H1 (cell line): ENCODE results near the gene SLC16A11. TPM values are rescaled to one million over a fixed set of nuclear protein-coding genes. Genes with fewer than 3 reads are reported as not detected.

Experiments
- CTCF ChIA-PET: fragments of 300-600 bp; sonication (Branson Sonifier 250); formaldehyde crosslinking; loops from one replicate; lab custom pipeline; 2021; ENCODE audit not compliant: partially characterized antibody; lab: Charles Lee
- POLR2A ChIA-PET: fragments of 300-600 bp; sonication (Branson Sonifier 250); formaldehyde crosslinking; loops from one replicate; lab custom pipeline; 2021; ENCODE audit warnings: inconsistent platforms; ENCODE audit not compliant: partially characterized antibody; lab: Charles Lee
- DNase-seq, 2 experiments: peaks; one replicate each; pipeline versions ENCODE4 v3.0.0 to v3.0.0-alpha.2; 2010 to 2022; ENCODE audit warnings: low spot score in 2 of 2, low read depth in 1 of 2, mixed read lengths in 1 of 2
- FAIRE-seq: peaks from 2 replicates; lab custom pipeline; 2011; peaks lifted over from hg19 to GRCh38; lab: Jason Lieb, UNC
- H2AFZ ChIP-seq: 2 replicates; pipeline ENCODE4 v1.8.1; 2012; ENCODE audit warnings: low read length, inconsistent platforms
- H2AK5ac ChIP-seq: 2 replicates; pipeline ENCODE4 v1.6.1; 2013; ENCODE audit warnings: low read depth, low read length
- H2BK120ac ChIP-seq: replicated peaks from 2 replicates; pipeline ENCODE3; 2013; ENCODE audit warnings: low read depth, low read length, inconsistent platforms
- H2BK12ac ChIP-seq: 2 replicates; pipeline ENCODE4 v1.6.1; 2013; ENCODE audit warnings: low read depth, low read length
- H2BK15ac ChIP-seq: 2 replicates; pipeline ENCODE4 v1.6.1; 2013; ENCODE audit warnings: low read length
- H2BK20ac ChIP-seq: 2 replicates; pipeline ENCODE4 v1.6.1; 2013; ENCODE audit warnings: low read length
- H2BK5ac ChIP-seq: 2 replicates; pipeline ENCODE4 v1.6.1; 2013; ENCODE audit warnings: low read depth, low read length
- H3K14ac ChIP-seq: 2 replicates; pipeline ENCODE4 v1.6.1; 2013; ENCODE audit warnings: inconsistent platforms; ENCODE audit not compliant: insufficient read length
- H3K18ac ChIP-seq: 2 replicates; pipeline ENCODE4 v1.6.1; 2013; ENCODE audit warnings: low read length; ENCODE audit errors: extremely low read depth
- H3K23ac ChIP-seq: 2 replicates; pipeline ENCODE4 v1.6.1; 2013; ENCODE audit warnings: inconsistent platforms; ENCODE audit not compliant: insufficient read length
- H3K23me2 ChIP-seq: 2 replicates; pipeline ENCODE4 v1.6.1; 2013; ENCODE audit warnings: low read depth, low read length
- H3K27ac ChIP-seq: 2 replicates; pipeline ENCODE4 v1.6.1; 2011; ENCODE audit warnings: low read depth, low read length, inconsistent platforms
- H3K27me3 ChIP-seq, 4 experiments: replicated peaks in 1 of 4; 1 replicate in 1 of 4; 2 replicates in 3 of 4; pipeline versions ENCODE4 v1.6.1 to v1.8.1; 2011 to 2013; ENCODE audit warnings: low read length in 3 of 4, mild to moderate bottlenecking in 3 of 4, inconsistent platforms in 2 of 4, mixed read lengths in 2 of 4, moderate library complexity in 1 of 4; ENCODE audit not compliant: control insufficient read depth in 3 of 4, insufficient read depth in 3 of 4; ENCODE audit errors: extremely low read depth in 1 of 4
- H3K36me3 ChIP-seq, 4 experiments: 2 replicates each; pipeline versions ENCODE4 v1.6.1 to v1.8.1; 2011 to 2013; ENCODE audit warnings: mild to moderate bottlenecking in 4 of 4, low read length in 3 of 4, moderate library complexity in 2 of 4, control low read depth in 1 of 4, inconsistent platforms in 1 of 4; ENCODE audit not compliant: insufficient read depth in 4 of 4, control insufficient read depth in 2 of 4
- H3K4ac ChIP-seq: replicated peaks from 2 replicates; pipeline ENCODE3; 2013; ENCODE audit warnings: low read length, low read depth, mixed read lengths, inconsistent platforms; ENCODE audit not compliant: insufficient read length
- H3K4me1 ChIP-seq, 4 experiments: replicated peaks in 1 of 4; 1 replicate in 1 of 4; 2 replicates in 3 of 4; pipeline versions ENCODE4 v1.6.1 to v1.8.1; 2011 to 2013; ENCODE audit warnings: low read length in 3 of 4, inconsistent platforms in 2 of 4, mixed read lengths in 1 of 4; ENCODE audit not compliant: insufficient read depth in 4 of 4, control insufficient read depth in 3 of 4
- H3K4me2 ChIP-seq, 2 experiments: 2 replicates each; pipeline versions ENCODE4 v1.6.1 to v1.8.1; 2011 to 2013; ENCODE audit warnings: low read depth in 2 of 2, low read length in 2 of 2, control low read depth in 1 of 2, inconsistent platforms in 1 of 2, mild to moderate bottlenecking in 1 of 2; ENCODE audit not compliant: insufficient read depth in 1 of 2
- H3K4me3 ChIP-seq, 4 experiments: fragments of 200-600, 300-600 bp in 1 of 4; sonication (generic), shearing (Covaris generic), sonication (Bioruptor Twin) in 1 of 4; 2 replicates each; pipeline versions ENCODE4 v1.5.1 to v1.8.1; 2011 to 2016; ENCODE audit warnings: low read length in 4 of 4, low read depth in 3 of 4, control low read depth in 2 of 4, inconsistent platforms in 2 of 4, mild to moderate bottlenecking in 2 of 4, mixed read lengths in 1 of 4, moderate library complexity in 1 of 4; ENCODE audit not compliant: insufficient read depth in 2 of 4; ENCODE audit errors: extremely low read depth in 1 of 4
- H3K56ac ChIP-seq: replicated peaks from 2 replicates; pipeline ENCODE3; 2013; ENCODE audit warnings: low read depth, mild to moderate bottlenecking, mixed read lengths, low read length, inconsistent platforms; ENCODE audit not compliant: insufficient read length
- H3K79me1 ChIP-seq: 2 replicates; pipeline ENCODE4 v1.6.1; 2013; ENCODE audit warnings: low read depth, low read length, control low read depth
- H3K79me2 ChIP-seq, 2 experiments: 2 replicates each; pipeline versions ENCODE4 v1.6.1 to v1.8.1; 2012 to 2013; ENCODE audit warnings: low read length in 2 of 2, mild to moderate bottlenecking in 2 of 2, inconsistent platforms in 1 of 2; ENCODE audit not compliant: insufficient read depth in 2 of 2, control insufficient read depth in 1 of 2
- H3K9ac ChIP-seq, 4 experiments: replicated peaks in 1 of 4; 1 replicate in 1 of 4; 2 replicates in 3 of 4; pipeline versions ENCODE4 v1.6.1 to v1.8.1; 2011 to 2013; ENCODE audit warnings: low read depth in 3 of 4, low read length in 3 of 4, control low read depth in 2 of 4, mild to moderate bottlenecking in 2 of 4, moderate library complexity in 2 of 4, inconsistent platforms in 1 of 4; ENCODE audit errors: extremely low read depth in 1 of 4
- H3K9me3 ChIP-seq, 2 experiments: 2 replicates each; pipeline versions ENCODE4 v1.6.1 to v1.8.1; 2012 to 2013; ENCODE audit warnings: mild to moderate bottlenecking in 2 of 2, moderate library complexity in 2 of 2, control low read depth in 1 of 2, inconsistent platforms in 1 of 2, low read depth in 1 of 2, low read length in 1 of 2, mixed read lengths in 1 of 2; ENCODE audit not compliant: insufficient read depth in 2 of 2
- H4K20me1 ChIP-seq, 2 experiments: replicated peaks in 1 of 2; 2 replicates each; pipeline versions ENCODE3 to v1.8.1; 2011 to 2013; ENCODE audit warnings: inconsistent platforms in 2 of 2, low read length in 2 of 2, mild to moderate bottlenecking in 1 of 2; ENCODE audit not compliant: insufficient read depth in 2 of 2, control insufficient read depth in 1 of 2
- H4K5ac ChIP-seq: 2 replicates; pipeline ENCODE4 v1.6.1; 2013; ENCODE audit warnings: low read length, low read depth, mixed read lengths, inconsistent platforms; ENCODE audit not compliant: insufficient read length
- H4K8ac ChIP-seq: 2 replicates; pipeline ENCODE4 v1.8.0; 2013; ENCODE audit warnings: mild to moderate bottlenecking, moderate library complexity, low read length, inconsistent platforms; ENCODE audit not compliant: insufficient read depth; ENCODE audit errors: extremely low read depth
- H4K91ac ChIP-seq: replicated peaks from 2 replicates; pipeline ENCODE3; 2013; ENCODE audit warnings: low read length, mixed read lengths, inconsistent platforms; ENCODE audit not compliant: insufficient read length
- HDAC2 ChIP-seq, 2 experiments: fragments of 300-600 bp in 1 of 2; sonication (generic) in 1 of 2; IDR thresholded peaks; 2 replicates each; pipeline ENCODE4 v1.6.1; 2011 to 2012; ENCODE audit warnings: low read depth in 2 of 2, low read length in 2 of 2, mild to moderate bottlenecking in 2 of 2, moderate library complexity in 2 of 2, borderline replicate concordance in 1 of 2, inconsistent platforms in 1 of 2
- KDM4A ChIP-seq: IDR thresholded peaks from one replicate; pipeline ENCODE4 v1.7.1; 2012; ENCODE audit warnings: low read depth, mild to moderate bottlenecking, moderate library complexity, low read length, inconsistent platforms; ENCODE audit not compliant: severe bottlenecking
- RAD21 ChIP-seq, 2 experiments: IDR thresholded peaks in 1 of 2; conservative IDR thresholded peaks in 1 of 2; 2 replicates each; pipeline ENCODE4 v1.6.1; 2011; ENCODE audit warnings: low read depth in 2 of 2, low read length in 2 of 2, improper control_type of control experiment in 1 of 2, inconsistent platforms in 1 of 2, mild to moderate bottlenecking in 1 of 2, moderate library complexity in 1 of 2
- RBBP5 ChIP-seq: IDR thresholded peaks from 2 replicates; pipeline ENCODE4 v1.7.1; 2012; ENCODE audit warnings: low read depth, mild to moderate bottlenecking, inconsistent platforms, low read length, moderate library complexity, borderline replicate concordance
- RNF2 ChIP-seq: fragments of 200-900, 300-1000 bp; sonication (generic); IDR thresholded peaks from 2 replicates; pipeline ENCODE4 v1.7.1; 2016; ENCODE audit warnings: borderline replicate concordance, low read depth, mild to moderate bottlenecking, antibody characterized with exemption, low read length; ENCODE audit not compliant: poor library complexity, severe bottlenecking; ENCODE audit errors: missing control alignments
- WGBS, 2 experiments: shearing (Covaris generic) in 1 of 2; methylation state at CpG; one replicate each; pipeline versions ENCODE4 v1.1.6 to v1.1.7; 2013 to 2015; ENCODE audit warnings: low lambda C conversion rate in 2 of 2, mixed read lengths in 2 of 2, inconsistent platforms in 1 of 2, low coverage in 1 of 2, missing lambda C conversion rate in 1 of 2; ENCODE audit not compliant: insufficient replicate concordance in 2 of 2, insufficient coverage in 1 of 2, insufficient read length in 1 of 2; ENCODE audit errors: extremely low coverage in 1 of 2, missing lambda C conversion rate in 1 of 2; 5-methylcytosine and 5-hydroxymethylcytosine counted together
- polyA plus RNA-seq, 7 experiments: library from polyadenylated mRNA; depleted of rRNA in 3 of 7; stranded (reverse) in 5 of 7; unstranded in 2 of 7; fragments of >200 nt in 5 of 7; fragments of 200-250 nt in 2 of 7; gene quantifications; 1 replicate in 5 of 7; 2 replicates in 1 of 7; 4 replicates in 1 of 7; pipeline versions ENCODE4 v1.2.1 to v1.2.3, GENCODE V29; 2011 to 2013; ENCODE audit warnings: missing spikeins in 2 of 7, mixed read lengths in 2 of 7
- total RNA-seq: library from RNA; stranded (reverse); fragmentation: NEBNext Ultra II Directional; extraction: Animal tissue kit (Norgen Biotek cat#: 25700); gene quantifications from 2 replicates; pipeline ENCODE4 v1.2.1, GENCODE V29; 2021

Gene SLC16A11
- total and polyA plus RNA-seq, 2 of the 8 experiments (the other 6 are each of a cell fraction or from before 2014, with no cell fraction given): 0.35 to 0.39 TPM

DNA sequence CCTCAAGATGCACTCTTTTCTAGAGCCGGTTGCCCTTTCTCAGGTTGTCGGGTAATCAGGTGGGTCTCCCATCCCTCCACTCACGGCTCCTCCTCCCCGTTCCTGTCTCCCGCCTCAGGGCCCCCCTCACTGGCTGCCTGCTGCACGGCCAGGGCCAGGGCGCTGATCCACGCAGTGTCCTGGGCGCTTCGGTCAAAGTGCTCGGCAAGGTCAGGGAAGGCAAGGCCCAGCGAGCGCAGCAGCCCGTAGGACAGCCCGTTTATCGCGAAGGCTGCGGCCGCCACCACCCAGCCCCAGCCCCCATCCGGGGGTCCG is 753 bp downstream of the SLC16A11 start:
- Histone ChIP-seq H4K5ac (no peak overlapping the region), H2BK20ac (no peak overlapping the region), H4K91ac (no peak overlapping the region), H3K4ac (peak overlapping the region; percentile 66), H2BK12ac (no peak overlapping the region), H3K14ac (no peak overlapping the region), H3K4me2 (peak overlapping the region; percentile 93 to 94), H3K79me2 (no peaks in the 10 kb centered on the region), H2BK120ac (no peak overlapping the region), H3K23ac (no peak overlapping the region), H3K9me3 (no peaks in the 10 kb centered on the region), H2AFZ (no peak overlapping the region; the same call in 1 of the 2 replicates), H3K56ac (peak overlapping the region; percentile 7), H3K23me2 (peaks cover 32% of the 10 kb centered on the region; the same call in 1 of the 2 replicates), H3K79me1 (no peaks in the 10 kb centered on the region), H3K9ac (no peak overlapping the region), H4K20me1 (peaks cover 0 to 9% of the 10 kb centered on the region in 2 experiments), H2BK15ac (peak overlapping the region; percentile 46; the same call in 1 of the 2 replicates), H3K4me3 (peak overlapping the region; percentile 37 to 66 (median 47)), H3K18ac (peak overlapping the region; percentile 48), H2AK5ac (no peak overlapping the region), H3K36me3 (no peaks in the 10 kb centered on the region), H2BK5ac (no peak overlapping the region), H3K27me3 (peaks cover 3 to 33% (median 32%) of the 10 kb centered on the region in 4 experiments), H3K27ac (no peak overlapping the region), H4K8ac (peak overlapping the region; percentile 87), H3K4me1 (peaks cover 0 to 18% (median 17%) of the 10 kb centered on the region in 4 experiments; a peak in 6 of 7 replicates)
- TF ChIP-seq KDM4A (peak; percentile 4), RBBP5 (0 out of 2 replicates have a peak, but pooled peaks have one; percentile 12), HDAC2 (IDR thresholded peaks at IDR 0.05; ENCODE audit: borderline replicate concordance in 1 of 2, low read depth in 2 of 2, low read length in 2 of 2) (no peak), RAD21 (IDR thresholded peaks at IDR 0.05 in 1 of 2, conservative IDR thresholded peaks at IDR 0.05 in 1 of 2; ENCODE audit: low read depth in 2 of 2, low read length in 2 of 2) (no peak), RNF2 (peak; percentile 45)
- no peak for DNase-seq
- 7% methylated on average over 12 of the region's 21 CpGs; no CpG with 5 or more reads in 1 of the 2 experiments for WGBS, 2 experiments
- POLR2A ChIA-PET: interaction anchor here (0.6 to 1.5 kb wide), 4 partner anchors 19 to 196 kb away, joined by 3 to 4 read pairs (median 4); partner anchors contain the start of gene PHF23
- CTCF ChIA-PET: interaction anchor here (0.8 to 7.1 kb wide), 8 partner anchors 11 to 171 kb away, joined by 3 to 60 read pairs (median 8); partner anchors contain the start of gene ASGR1
- no peak for FAIRE-seq
